Panc1 (cell line): ENCODE results near the gene HDHD2.

Experiments used
- TCF7L2 ChIP-seq: IDR thresholded peaks from 2 replicates; pipeline ENCODE4 v1.6.1; 2011; ENCODE audit warnings: mild to moderate bottlenecking, low read depth, low read length, inconsistent platforms
- TF ChIP-seq, protein P1 (sequence below): fragments of 450-650 bp; IDR thresholded peaks from 2 replicates; pipeline ENCODE4 v1.5.1; 2017; ENCODE audit warnings: mild to moderate bottlenecking
- TF ChIP-seq, protein P2 (sequence below), 2 experiments: IDR thresholded peaks; 2 replicates each; pipeline ENCODE4 v1.6.1; 2011 to 2012; ENCODE audit warnings: low read depth in 2 of 2, control low read depth in 1 of 2, low read length in 1 of 2, mild to moderate bottlenecking in 1 of 2, moderate library complexity in 1 of 2; ENCODE audit not compliant: insufficient read depth in 1 of 2

DNA sequence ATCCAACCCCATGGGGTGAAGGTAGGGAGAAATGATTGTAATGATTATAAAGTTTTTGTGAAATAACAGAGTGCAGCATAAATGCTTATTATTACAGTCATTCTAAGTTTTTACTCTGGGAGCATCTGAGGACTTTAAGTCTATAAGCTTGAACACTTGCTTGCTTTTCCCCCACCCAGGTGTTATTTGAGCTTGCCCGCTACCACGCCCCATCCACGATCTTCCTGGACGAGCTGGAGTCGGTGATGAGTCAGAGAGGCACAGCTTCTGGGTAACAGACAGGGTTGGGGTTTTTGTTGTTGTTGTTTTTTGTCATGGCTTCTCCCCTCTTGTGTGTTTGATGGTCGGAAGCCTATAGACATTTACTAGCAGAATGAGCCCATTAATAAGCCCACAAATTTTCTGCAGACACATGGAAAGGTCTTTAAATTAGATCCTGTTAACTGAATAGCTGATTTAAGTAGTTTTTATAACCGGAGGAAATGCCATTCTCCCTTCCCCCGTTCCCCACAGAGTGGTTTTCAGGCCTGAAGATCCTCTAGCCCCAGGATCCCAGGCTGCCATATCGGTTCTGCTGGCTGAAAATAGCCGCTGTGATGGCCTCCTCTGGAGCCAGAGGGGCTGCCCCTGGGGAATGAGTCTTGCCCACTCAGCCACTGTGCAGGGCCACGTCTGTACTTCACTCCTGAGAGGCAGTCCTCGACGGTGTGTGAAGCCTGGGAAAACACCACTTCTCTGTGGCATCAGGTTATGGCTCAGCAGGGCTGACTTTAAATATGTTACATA is 75.0 kb downstream of the HDHD2 start:
- TF ChIP-seq, protein P1, sequence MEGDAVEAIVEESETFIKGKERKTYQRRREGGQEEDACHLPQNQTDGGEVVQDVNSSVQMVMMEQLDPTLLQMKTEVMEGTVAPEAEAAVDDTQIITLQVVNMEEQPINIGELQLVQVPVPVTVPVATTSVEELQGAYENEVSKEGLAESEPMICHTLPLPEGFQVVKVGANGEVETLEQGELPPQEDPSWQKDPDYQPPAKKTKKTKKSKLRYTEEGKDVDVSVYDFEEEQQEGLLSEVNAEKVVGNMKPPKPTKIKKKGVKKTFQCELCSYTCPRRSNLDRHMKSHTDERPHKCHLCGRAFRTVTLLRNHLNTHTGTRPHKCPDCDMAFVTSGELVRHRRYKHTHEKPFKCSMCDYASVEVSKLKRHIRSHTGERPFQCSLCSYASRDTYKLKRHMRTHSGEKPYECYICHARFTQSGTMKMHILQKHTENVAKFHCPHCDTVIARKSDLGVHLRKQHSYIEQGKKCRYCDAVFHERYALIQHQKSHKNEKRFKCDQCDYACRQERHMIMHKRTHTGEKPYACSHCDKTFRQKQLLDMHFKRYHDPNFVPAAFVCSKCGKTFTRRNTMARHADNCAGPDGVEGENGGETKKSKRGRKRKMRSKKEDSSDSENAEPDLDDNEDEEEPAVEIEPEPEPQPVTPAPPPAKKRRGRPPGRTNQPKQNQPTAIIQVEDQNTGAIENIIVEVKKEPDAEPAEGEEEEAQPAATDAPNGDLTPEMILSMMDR: no peak
- TF ChIP-seq TCF7L2: no peak
- TF ChIP-seq, protein P2, sequence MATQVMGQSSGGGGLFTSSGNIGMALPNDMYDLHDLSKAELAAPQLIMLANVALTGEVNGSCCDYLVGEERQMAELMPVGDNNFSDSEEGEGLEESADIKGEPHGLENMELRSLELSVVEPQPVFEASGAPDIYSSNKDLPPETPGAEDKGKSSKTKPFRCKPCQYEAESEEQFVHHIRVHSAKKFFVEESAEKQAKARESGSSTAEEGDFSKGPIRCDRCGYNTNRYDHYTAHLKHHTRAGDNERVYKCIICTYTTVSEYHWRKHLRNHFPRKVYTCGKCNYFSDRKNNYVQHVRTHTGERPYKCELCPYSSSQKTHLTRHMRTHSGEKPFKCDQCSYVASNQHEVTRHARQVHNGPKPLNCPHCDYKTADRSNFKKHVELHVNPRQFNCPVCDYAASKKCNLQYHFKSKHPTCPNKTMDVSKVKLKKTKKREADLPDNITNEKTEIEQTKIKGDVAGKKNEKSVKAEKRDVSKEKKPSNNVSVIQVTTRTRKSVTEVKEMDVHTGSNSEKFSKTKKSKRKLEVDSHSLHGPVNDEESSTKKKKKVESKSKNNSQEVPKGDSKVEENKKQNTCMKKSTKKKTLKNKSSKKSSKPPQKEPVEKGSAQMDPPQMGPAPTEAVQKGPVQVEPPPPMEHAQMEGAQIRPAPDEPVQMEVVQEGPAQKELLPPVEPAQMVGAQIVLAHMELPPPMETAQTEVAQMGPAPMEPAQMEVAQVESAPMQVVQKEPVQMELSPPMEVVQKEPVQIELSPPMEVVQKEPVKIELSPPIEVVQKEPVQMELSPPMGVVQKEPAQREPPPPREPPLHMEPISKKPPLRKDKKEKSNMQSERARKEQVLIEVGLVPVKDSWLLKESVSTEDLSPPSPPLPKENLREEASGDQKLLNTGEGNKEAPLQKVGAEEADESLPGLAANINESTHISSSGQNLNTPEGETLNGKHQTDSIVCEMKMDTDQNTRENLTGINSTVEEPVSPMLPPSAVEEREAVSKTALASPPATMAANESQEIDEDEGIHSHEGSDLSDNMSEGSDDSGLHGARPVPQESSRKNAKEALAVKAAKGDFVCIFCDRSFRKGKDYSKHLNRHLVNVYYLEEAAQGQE (IDR thresholded peaks at IDR 0.05; ENCODE audit: insufficient read depth in 1 of 2, low read depth in 2 of 2, low read length in 1 of 2): no peak
